AG09309 (cell line): ENCODE measurements around the gene NCAM1.

ENCODE experiments used
- DNase-seq: peaks from one replicate; pipeline ENCODE4 v3.0.0-alpha.2; 2010; ENCODE audit warnings: low read depth
- H3K4me3 ChIP-seq: 2 replicates; pipeline ENCODE4 v1.5.1; 2011; ENCODE audit warnings: mild to moderate bottlenecking, low read depth, low read length, moderate library complexity; ENCODE audit not compliant: control insufficient read depth
- CTCF ChIP-seq: IDR thresholded peaks from 2 replicates; pipeline ENCODE4 v1.5.1; 2011; ENCODE audit warnings: mild to moderate bottlenecking, low read depth, low read length, inconsistent platforms; ENCODE audit not compliant: insufficient read depth, control insufficient read depth; ENCODE audit errors: missing control alignments

NCAM1 gene

GRCh38 chr11:112996994-112997393 is 35.8 kb downstream of the NCAM1 start:
- TF ChIP-seq CTCF = no peak
- no peak overlapping the region for H3K4me3 ChIP-seq
- DNase-seq = no peak

DNA sequence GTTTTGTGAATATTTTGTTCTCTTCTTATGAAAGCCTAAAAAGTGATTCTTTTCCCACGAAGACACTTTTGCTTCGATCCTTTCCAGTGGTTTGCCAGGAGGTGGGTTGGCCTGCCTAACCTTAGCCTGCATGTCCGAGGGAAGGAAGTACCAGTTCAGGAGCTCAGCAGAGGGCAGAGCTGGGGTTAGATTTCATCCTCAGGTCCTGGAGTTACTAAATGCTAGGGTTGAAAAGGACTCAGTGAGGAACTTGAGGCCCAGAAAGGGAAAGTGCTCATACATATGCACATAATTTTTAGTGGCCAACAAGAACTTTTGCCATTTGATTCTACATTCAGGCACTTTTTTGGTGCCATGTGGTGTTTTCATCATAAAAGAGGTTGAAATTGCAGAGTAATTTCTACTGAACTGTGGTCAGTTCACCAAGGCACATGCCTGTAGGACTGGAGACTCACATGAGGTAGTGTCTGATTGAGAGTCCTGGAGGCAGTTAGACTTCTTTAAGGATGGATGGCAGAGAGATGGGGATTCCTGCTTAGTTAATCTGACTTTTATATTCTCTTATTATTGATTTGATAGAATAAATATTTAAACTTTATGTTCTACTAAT is 36.7 kb downstream of the NCAM1 start:
- H3K4me3 ChIP-seq = no peak overlapping the region

GRCh38 chr11:112999520-112999919 is 38.3 kb downstream of the NCAM1 start:
- no peak for DNase-seq
- TF ChIP-seq CTCF = no peak
- no peak overlapping the region for H3K4me3 ChIP-seq

More for the DNA sequence above, 36.7 kb downstream of the NCAM1 start:
- DNase-seq = no peak
- no peak for TF ChIP-seq CTCF

GRCh38 chr11:113001709-113002108 is 40.5 kb downstream of the NCAM1 start:
- no peak for TF ChIP-seq CTCF
- no peak for DNase-seq
- H3K4me3 ChIP-seq = no peak overlapping the region

- TF ChIP-seq CTCF = no peak
- H3K4me3 ChIP-seq = no peak overlapping the region
- DNase-seq = no peak
Measured at GRCh38 chr11:113006896-113007445, 45.8 kb downstream of the NCAM1 start.

GRCh38 chr11:113014262-113015097 is 53.3 kb downstream of the NCAM1 start:
- DNase-seq = no peak
- no peak for TF ChIP-seq CTCF
- no peak overlapping the region for H3K4me3 ChIP-seq
